HPDE6-E6E7 (cell line): ENCODE data around the gene CPZ.
A peak's percentile ranks its signal among the peaks of the same experiment; 100 is the strongest.
"Not testable (repeated sequence)": the region's sequence is repeated elsewhere in the genome, so short reads cannot be mapped to it uniquely, and the experiment has no call there.

Experiments
- DNase-seq: peaks from one replicate; pipeline ENCODE4 v3.0.0; 2011; ENCODE audit warnings: missing footprints; ENCODE audit errors: extremely low spot score

The CPZ gene

DNA sequence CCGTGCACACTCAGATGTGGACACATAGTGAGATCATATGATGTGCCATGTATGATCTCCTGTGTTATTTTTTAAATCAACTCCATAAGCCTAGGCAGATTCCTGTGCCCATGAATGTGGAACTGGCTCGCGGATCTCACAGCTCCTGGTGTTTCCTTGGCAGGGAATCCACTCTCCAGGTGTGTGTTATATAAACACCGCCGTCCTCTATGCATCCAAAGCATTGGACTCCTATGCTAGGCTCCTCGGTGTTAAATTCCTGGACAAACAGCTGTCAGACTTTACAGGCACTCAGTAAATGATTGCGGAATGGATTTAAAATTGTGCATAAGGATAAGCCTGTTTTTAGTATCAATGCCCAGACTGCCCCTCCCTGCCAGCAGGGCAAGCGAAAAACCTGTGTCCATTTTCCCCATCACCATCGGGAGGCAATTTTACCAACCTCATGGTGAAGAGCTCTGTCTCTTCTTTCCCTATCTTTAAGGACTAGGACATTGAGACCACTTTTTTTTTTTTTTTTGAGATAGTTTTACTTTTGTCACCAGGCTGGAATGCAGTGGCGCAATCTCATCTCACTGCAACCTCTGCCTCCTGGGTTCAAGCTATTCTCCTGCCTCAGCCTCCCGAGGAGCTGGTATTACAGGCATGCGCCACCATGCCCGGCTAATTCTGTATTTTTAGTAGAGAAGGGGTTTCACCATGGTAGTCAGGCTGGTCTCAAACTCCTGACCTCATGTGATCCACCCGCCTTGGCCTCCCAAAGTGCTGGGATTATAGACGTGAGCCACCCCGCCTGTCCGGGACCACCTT lies 36.0 kb upstream of the CPZ start:
- DNase-seq, result no peak

DNA sequence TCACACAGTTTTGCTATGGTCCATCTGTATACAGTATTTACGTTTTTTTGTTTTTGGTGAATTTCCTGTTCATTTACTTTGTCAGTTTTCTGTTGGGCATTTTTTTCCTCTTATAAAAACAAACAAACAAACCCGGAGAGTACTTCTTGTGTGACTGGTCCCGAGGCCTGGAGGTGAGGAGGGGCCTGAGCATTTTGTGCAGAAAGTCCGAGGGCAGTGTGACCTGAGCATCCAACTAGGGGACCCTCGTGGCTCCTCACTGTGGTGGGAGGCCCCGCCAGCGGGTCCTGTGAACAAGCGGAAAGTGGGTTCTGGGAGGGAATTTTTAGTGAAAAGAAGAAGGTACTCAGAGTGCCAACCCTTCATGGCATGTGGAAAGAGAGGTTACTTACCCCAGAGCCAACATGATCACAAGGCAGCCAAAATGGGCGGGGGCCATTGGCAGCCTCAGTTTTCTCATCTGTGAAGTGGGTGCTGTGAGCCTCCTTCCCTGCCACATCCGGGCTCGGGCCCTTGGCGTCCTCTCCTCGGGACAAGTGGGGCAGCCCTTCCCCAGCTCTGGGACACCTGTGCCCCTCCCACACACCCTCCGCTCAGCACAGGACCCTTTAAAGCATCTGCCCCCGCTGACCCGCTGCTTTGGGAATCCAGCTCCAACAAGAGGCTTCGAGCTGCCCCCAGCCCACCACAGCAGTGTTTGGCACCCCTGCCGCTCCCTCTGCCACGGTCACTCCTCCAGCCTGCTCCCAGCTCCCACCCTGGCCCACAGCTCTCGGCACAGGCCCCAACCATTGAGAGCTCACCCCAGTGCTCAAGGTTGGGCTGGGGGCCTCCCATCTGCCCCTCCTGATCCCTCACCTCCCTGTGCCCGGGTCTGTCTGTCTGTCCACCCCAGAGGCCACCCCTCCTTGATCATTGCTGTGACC lies 35.2 kb upstream of the CPZ start:
- DNase-seq, result no peak

GRCh38 chr4:8558080-8558960 lies 34.2 kb upstream of the CPZ start:
- DNase-seq, result peak; percentile 54

GRCh38 chr4:8559011-8559410 lies 33.6 kb upstream of the CPZ start:
- DNase-seq, result no peak

- no peak for DNase-seq
Observed at GRCh38 chr4:8559524-8560264, 32.9 kb upstream of the CPZ start.

GRCh38 chr4:8560265-8561047 lies 32.1 kb upstream of the CPZ start:
- no peak for DNase-seq

- no peak for DNase-seq
Observed at GRCh38 chr4:8564595-8564994, 28.0 kb upstream of the CPZ start.

DNA sequence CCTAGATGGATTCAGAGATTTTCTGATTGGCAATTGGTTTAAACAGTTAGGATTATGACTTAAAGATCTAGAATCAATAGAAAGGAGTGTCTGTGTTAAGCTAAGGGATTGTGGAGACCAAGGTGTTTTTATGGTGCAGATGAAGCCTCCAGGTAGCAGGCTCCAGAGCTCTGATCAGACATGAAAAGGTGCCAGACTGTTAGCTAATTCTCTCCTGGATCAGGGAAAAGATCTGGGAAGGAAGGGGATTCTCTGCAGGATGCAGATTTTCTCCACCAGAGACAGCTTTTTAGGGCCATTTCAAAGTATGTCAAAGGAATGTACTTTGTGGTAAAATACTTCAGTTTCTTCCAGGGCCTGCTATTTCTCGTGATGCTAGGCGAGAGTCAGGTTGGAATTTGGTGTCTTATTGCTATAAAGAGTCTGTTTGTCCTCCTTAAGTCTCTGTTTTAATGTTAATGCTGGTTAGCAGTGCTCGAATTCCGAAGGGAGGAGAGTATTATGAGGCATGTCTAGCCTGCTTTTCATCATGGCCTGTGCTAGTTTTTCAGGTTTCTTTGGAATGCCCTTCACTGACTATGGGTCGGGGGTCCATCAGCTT lies 24.4 kb upstream of the CPZ start:
- DNase-seq, result no peak

DNA sequence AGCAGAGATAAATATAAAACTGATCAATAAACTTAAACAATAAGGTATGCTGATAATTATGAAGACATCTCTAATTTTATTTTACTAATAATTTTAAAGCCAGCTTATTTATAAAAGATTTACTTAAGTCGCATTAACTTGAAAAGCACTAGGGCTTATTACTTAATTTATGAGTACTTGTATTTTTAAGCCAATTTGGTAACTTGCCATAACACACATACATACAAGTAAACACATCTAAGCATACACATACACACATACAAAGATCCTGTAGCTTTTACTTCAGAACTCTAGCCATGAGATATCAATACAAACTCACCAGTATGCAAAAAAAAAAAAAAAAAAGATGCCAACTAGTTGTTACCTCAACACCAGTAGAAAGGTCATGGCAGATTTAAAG lies 22.4 kb upstream of the CPZ start:
- DNase-seq, result no peak

- no peak for DNase-seq
Observed at GRCh38 chr4:8571702-8572685, 20.6 kb upstream of the CPZ start.

GRCh38 chr4:8573266-8573665 lies 19.3 kb upstream of the CPZ start:
- DNase-seq, result no peak

DNA sequence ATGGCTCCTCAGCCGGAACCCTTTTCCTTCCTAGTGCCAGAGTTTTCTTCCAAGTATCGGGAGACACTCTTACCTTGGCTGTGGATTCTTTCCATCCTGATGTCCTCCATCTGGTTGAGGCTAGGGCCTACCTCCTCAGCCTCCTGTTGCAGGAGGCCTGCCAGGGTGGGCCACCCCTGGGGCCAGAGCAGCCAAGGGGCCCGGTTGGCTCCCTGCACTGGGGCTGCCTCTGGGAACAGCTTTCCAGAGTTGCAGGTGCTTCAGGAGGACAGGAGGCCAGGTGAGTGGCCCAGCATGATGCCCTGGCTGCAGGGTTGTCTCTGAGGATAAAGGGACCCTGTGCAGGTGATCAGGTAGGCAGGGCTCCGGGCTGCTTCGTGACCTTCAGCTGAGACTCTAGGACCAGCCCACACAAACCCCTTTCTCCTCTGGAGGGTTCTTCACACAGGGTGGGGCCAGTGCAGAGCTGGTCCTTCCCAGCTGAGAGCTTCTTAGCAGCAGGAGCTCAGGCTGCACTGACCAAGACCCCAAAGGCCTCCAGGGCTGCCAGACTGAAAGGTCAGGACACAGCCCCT lies 17.7 kb upstream of the CPZ start:
- no peak for DNase-seq

DNA sequence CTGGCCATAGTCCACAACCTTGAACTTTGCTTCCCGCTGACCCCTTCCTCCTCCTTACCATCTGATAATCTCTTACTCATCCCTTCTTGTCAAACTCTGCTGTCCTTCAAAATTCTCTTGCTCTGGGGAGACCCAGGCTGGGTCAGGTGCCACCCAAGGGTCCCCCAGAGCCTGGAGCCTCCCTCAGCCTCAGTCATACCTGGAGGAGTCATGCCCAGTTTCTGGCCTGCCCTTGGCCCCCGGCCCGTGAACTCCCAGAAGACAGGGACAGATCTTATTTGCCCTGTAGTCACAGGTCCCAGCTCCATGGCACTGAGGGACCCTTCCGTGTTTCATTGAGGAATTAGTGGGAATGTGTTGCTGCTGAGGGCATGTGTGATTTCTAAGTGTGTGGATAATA lies 17.1 kb upstream of the CPZ start:
- DNase-seq, result no peak

DNA sequence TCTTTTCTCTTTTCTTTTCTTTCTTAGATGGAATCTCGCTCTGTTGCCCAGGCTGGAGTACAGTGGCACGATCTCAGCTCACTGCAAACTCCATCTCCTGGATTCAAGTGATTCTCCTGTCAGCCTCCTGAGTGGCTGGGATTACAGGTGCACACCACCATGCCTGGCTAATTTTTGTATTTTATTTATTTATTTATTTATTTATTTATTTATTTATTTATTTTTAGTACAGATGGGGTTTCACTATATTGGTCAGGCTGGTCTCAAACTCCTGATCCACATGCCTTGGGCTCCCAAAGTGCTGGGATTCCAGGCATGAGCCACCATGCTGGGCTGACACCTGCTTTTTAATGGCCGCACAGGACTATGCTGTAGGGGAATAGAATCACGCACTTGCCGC lies 16.0 kb upstream of the CPZ start:
- DNase-seq, result not testable (repeated sequence)

- no peak for DNase-seq
Observed at GRCh38 chr4:8577046-8577445, 15.5 kb upstream of the CPZ start.

DNA sequence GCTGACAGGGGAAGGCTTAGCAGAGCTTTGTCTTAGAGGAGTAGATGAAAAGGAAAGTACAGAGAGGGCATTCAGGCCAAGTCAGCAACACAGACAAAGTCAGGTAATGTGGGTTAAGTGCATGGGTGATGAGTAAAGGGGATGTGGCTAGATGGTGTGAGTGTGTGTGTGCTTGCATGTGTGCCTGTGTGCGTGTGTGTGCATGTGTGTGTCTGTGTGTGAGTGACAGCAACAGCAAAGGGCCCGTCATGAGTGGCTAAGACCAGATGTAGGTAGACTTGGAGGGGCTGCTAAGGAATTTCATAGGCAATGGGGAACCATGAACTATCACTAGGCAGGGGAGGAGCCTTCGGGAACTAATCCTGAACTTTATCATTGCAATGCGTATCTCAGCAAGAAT lies 14.6 kb upstream of the CPZ start:
- no peak for DNase-seq

DNA sequence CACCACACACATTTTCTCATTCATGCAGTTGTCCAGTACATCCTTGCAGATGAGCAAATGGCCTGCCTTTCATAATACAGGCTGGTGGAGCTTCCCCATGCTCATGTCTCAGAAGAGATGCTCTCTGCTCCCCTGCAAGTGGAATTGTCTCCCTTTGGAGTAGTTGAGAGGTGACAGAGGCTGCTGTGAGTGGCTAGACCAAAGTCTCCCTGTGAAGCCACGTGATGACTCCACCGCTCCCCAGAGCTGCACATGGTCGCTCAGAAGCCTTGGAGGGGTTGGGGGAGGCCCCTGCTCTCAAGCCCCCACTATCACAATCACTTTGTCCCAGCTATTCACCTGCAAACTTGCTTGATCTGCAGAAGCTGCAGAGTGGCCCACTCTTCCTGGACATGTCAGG lies 13.8 kb upstream of the CPZ start:
- no peak for DNase-seq

GRCh38 chr4:8579526-8580320 lies 12.8 kb upstream of the CPZ start:
- no peak for DNase-seq
